Nephron progenitor cell (in vitro differentiated cells): ENCODE data around the gene PROS1.
A peak's percentile ranks its signal among the peaks of the same experiment; 100 is the strongest.
"Not testable (repeated sequence)": the region's sequence is repeated elsewhere in the genome, so short reads cannot be mapped to it uniquely, and the experiment has no call there.

ENCODE experiments used
- DNase-seq: peaks from one replicate; pipeline ENCODE4 v3.0.0; 2021
- H3K27ac Mint-ChIP-seq: 2 replicates; pipeline ENCODE4 v1.8.0; 2021; ENCODE audit warnings: mild to moderate bottlenecking, moderate library complexity, mixed read lengths
- H3K27me3 Mint-ChIP-seq: 2 replicates; pipeline ENCODE4 v1.8.0; 2021; ENCODE audit warnings: mild to moderate bottlenecking, low read depth, mixed read lengths; ENCODE audit not compliant: poor library complexity
- H3K36me3 Mint-ChIP-seq: 2 replicates; pipeline ENCODE4 v1.8.0; 2021; ENCODE audit warnings: low read depth, mixed read lengths
- H3K4me1 Mint-ChIP-seq: 2 replicates; pipeline ENCODE4 v1.8.0; 2021; ENCODE audit warnings: mixed read lengths
- H3K4me3 Mint-ChIP-seq: 2 replicates; pipeline ENCODE4 v1.8.0; 2021; ENCODE audit warnings: mild to moderate bottlenecking, moderate library complexity, mixed read lengths
- H3K9me3 Mint-ChIP-seq: 2 replicates; pipeline ENCODE4 v1.8.0; 2021; ENCODE audit warnings: mild to moderate bottlenecking, moderate library complexity, mixed read lengths
- CTCF ChIP-seq: fragments of 200-600 bp; sonication (generic); IDR thresholded peaks from 2 replicates; pipeline ENCODE4 v1.5.0; 2021; ENCODE audit warnings: antibody characterized with exemption

The PROS1 gene

GRCh38 chr3:93984618-93985017, 10.9 kb upstream of the PROS1 start:
- no peak for DNase-seq
- TF ChIP-seq CTCF: no peak
- no peaks in the 10 kb centered on the region for H3K27me3 Mint-ChIP-seq
- peaks cover 36% of the 10 kb centered on the region for H3K4me1 Mint-ChIP-seq
- no peak overlapping the region for H3K27ac Mint-ChIP-seq
- no peaks in the 10 kb centered on the region for H3K9me3 Mint-ChIP-seq
- H3K36me3 Mint-ChIP-seq: no peaks in the 10 kb centered on the region
- no peak overlapping the region for H3K4me3 Mint-ChIP-seq

DNA sequence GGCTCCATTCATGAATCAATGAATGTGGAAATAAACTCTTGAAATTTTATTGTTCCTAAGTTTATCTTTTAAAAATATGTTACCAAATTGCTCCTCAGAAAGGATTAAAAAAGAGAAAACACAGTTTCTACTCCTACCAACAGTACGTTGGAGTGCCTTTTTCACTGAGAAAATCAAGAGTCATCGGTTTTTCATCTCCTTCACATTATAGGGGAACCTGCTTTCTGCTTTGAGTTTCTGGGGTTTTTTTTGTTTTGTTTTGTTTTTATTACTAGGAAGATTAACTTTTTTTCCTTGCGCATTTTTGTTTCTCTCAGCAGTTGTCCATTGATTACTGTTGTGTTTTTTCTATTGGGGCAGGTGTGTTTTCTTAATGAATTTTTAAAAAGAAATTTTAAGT, 9.7 kb upstream of the PROS1 start:
- Mint-ChIP-seq H3K9me3 (no peaks in the 10 kb centered on the region), H3K27ac (no peak overlapping the region), H3K4me1 (peaks cover 36% of the 10 kb centered on the region), H3K27me3 (no peaks in the 10 kb centered on the region), H3K4me3 (no peak overlapping the region), H3K36me3 (no peaks in the 10 kb centered on the region)
- no peak for TF ChIP-seq CTCF
- DNase-seq: no peak

- no peak for TF ChIP-seq CTCF
- no peaks in the 10 kb centered on the region for H3K9me3 Mint-ChIP-seq
- H3K36me3 Mint-ChIP-seq: no peaks in the 10 kb centered on the region
- peak overlapping the region; percentile 96 for H3K4me3 Mint-ChIP-seq
- no peak for DNase-seq
- H3K27ac Mint-ChIP-seq: no peak overlapping the region
- peaks cover 27% of the 10 kb centered on the region for H3K4me1 Mint-ChIP-seq
- H3K27me3 Mint-ChIP-seq: peaks cover 3% of the 10 kb centered on the region
Observed at GRCh38 chr3:93981649-93982048, 8.0 kb upstream of the PROS1 start.

DNA sequence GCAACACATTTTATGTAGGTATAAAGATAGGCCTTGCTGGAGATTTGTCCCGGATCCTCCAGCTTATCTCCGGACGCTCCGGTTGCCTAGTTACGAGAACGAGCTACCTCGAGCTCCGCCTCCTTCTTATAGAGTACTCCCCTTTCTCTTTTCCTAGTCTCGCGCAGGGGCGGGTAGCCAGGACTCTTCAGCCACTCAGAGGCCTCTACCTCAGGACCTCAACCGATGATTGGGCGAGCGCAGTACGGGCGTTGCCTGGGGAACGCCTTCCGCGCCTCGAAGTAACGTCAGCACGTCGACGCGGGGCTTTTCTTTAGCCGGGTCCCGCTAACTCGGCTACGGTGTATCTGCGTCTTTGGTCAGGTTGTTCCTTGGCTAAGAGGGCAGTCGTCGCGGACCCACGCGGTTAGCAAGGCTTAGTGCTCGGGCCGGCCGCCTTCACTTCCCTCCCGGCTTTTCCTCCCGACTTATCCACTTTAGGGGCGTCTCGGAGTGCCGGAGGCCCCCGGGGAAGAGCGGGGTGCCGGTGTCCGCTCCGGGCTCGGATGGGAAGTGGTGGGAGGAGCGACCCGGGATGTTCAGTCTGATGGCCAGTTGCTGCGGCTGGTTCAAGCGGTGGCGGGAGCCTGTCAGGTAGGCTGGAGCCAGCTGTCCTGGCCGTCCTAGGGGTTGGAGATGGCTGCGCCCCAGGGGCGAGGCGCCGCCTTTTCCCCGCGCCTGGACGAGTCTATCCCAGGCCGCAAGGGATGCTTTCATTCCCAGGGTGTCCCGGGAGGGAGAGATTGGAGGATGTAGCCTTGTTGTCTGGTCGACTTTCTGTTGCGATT, 6.4 kb upstream of the PROS1 start, which contains the start of gene ARL13B:
Gene ARL13B, plus strand, starts transcription at position 306 of the 827 bp plus-strand sequence. Its CDS starts 269 bp downstream, at position 575.
- H3K4me1 Mint-ChIP-seq: peaks cover 27% of the 10 kb centered on the region
- DNase-seq: peak; percentile 90
- no peaks in the 10 kb centered on the region for H3K9me3 Mint-ChIP-seq
- H3K27me3 Mint-ChIP-seq: peaks cover 10% of the 10 kb centered on the region
- H3K4me3 Mint-ChIP-seq: peak within 1 kb of the TSS; percentile 96
- no peaks in the 10 kb centered on the region for H3K36me3 Mint-ChIP-seq
- peak within 1 kb of the TSS; percentile 97 for H3K27ac Mint-ChIP-seq
- no peak for TF ChIP-seq CTCF

GRCh38 chr3:93969997-93970396, 3.7 kb downstream of the PROS1 start:
- Mint-ChIP-seq H3K27me3 (peaks cover 3% of the 10 kb centered on the region), H3K4me1 (peaks cover 13% of the 10 kb centered on the region), H3K4me3 (no peak overlapping the region), H3K27ac (no peak overlapping the region), H3K36me3 (peaks cover 13% of the 10 kb centered on the region), H3K9me3 (peaks cover 12% of the 10 kb centered on the region)
- no peak for DNase-seq
- TF ChIP-seq CTCF: no peak

DNA sequence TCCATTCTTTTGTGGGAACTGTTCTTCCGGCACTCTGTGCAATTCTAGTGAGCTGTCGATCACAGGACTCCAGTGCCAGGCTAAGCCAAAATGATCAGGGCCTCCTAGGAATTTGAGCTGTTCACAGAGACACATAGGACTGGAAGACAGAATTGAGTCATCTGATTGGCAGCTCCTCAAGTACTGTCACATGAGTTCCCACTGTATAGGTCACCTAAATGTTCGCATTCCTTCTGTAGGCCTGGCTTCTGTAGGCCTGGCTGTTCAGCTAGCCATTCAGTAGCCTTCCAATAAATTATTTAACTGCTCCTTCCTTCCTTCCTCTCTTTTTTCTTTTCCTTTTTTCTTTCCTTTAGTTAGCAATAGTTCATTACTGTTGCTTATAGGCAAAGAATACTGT, 4.3 kb downstream of the PROS1 start:
- H3K36me3 Mint-ChIP-seq: peaks cover 16% of the 10 kb centered on the region
- DNase-seq: no peak
- H3K4me1 Mint-ChIP-seq: peaks cover 13% of the 10 kb centered on the region
- TF ChIP-seq CTCF: no peak
- no peak overlapping the region for H3K4me3 Mint-ChIP-seq
- H3K27ac Mint-ChIP-seq: no peak overlapping the region
- peaks cover 3% of the 10 kb centered on the region for H3K27me3 Mint-ChIP-seq
- peaks cover 16% of the 10 kb centered on the region for H3K9me3 Mint-ChIP-seq

DNA sequence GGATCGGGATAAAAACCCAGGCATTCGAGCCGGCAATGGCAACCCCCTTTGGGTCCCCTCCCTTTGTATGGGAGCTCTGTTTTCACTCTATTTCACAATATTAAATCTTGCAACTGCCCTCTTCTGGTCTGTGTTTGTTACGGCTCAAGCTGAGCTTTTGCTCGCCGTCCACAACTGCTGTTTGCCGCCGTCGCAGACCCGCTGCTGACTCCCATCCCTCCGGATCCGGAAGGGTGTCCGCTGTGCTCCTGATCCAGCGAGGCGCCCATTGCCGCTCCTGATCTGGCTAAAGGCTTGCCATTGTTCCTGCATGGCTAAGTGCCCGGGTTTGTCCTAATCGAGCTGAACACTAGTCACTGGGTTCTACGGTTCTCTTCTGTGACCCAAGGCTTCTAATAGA, 8.6 kb downstream of the PROS1 start:
- not testable (repeated sequence) for H3K27ac Mint-ChIP-seq, DNase-seq, H3K27me3 Mint-ChIP-seq, H3K4me1 Mint-ChIP-seq, H3K4me3 Mint-ChIP-seq
- peaks cover 38% of the 10 kb centered on the region for H3K9me3 Mint-ChIP-seq
- H3K36me3 Mint-ChIP-seq: peaks cover 17% of the 10 kb centered on the region
